Glomerular endothelial cell (primary cell): ENCODE measurements around the gene TMEM198. TPM values are rescaled to one million over a fixed set of nuclear protein-coding genes. Genes with fewer than 3 reads are reported as not detected.

ENCODE experiments used
- DNase-seq: peaks from one replicate; pipeline ENCODE4 v3.0.0-alpha.2; 2011; ENCODE audit warnings: low read depth, low spot score; ENCODE audit errors: extremely low read depth
- total RNA-seq: library from RNA; depleted of rRNA; stranded (reverse); fragments of >200 nt; gene quantifications from 2 replicates; pipeline ENCODE4 v1.2.3, GENCODE V29; 2015

The TMEM198 gene
- total RNA-seq, 1 donor from 2014 or later, result 0.29 TPM

GRCh38 chr2:219508971-219509779 lies 34.7 kb upstream of the TMEM198 start:
- no peak for DNase-seq

GRCh38 chr2:219509780-219510511 lies 33.9 kb upstream of the TMEM198 start:
- DNase-seq, result no peak

GRCh38 chr2:219510512-219511135 lies 33.2 kb upstream of the TMEM198 start:
- no peak for DNase-seq

- no peak for DNase-seq
Measured at GRCh38 chr2:219511547-219512325, 32.1 kb upstream of the TMEM198 start.

- no peak for DNase-seq
Measured at GRCh38 chr2:219512524-219513216, 31.2 kb upstream of the TMEM198 start.

- no peak for DNase-seq
Measured at GRCh38 chr2:219513787-219514186, 30.0 kb upstream of the TMEM198 start.

- DNase-seq, result no peak
Measured at GRCh38 chr2:219514196-219514761, 29.5 kb upstream of the TMEM198 start, which contains the start of gene ASIC4. ASIC4 (plus strand) TSS chr2:219514482; CDS start chr2:219514725, 243 bp downstream.

- DNase-seq, result no peak
Measured at GRCh38 chr2:219514836-219515235, 29.0 kb upstream of the TMEM198 start.

- DNase-seq, result no peak
Measured at GRCh38 chr2:219515874-219516629, 27.8 kb upstream of the TMEM198 start.

- DNase-seq, result no peak
Measured at GRCh38 chr2:219516888-219517287, 26.9 kb upstream of the TMEM198 start.

- no peak for DNase-seq
Measured at GRCh38 chr2:219517954-219518778, 25.7 kb upstream of the TMEM198 start.

GRCh38 chr2:219519526-219519916 lies 24.3 kb upstream of the TMEM198 start:
- DNase-seq, result no peak

GRCh38 chr2:219520079-219520478 lies 23.7 kb upstream of the TMEM198 start:
- DNase-seq, result no peak

- no peak for DNase-seq
Measured at GRCh38 chr2:219521066-219521880, 22.6 kb upstream of the TMEM198 start.

- DNase-seq, result no peak
Measured at GRCh38 chr2:219522111-219523030, 21.5 kb upstream of the TMEM198 start.

- DNase-seq, result no peak
Measured at GRCh38 chr2:219523031-219523671, 20.7 kb upstream of the TMEM198 start.
